ENCODE results near the gene ABTB1.

ABTB1 gene

DNA sequence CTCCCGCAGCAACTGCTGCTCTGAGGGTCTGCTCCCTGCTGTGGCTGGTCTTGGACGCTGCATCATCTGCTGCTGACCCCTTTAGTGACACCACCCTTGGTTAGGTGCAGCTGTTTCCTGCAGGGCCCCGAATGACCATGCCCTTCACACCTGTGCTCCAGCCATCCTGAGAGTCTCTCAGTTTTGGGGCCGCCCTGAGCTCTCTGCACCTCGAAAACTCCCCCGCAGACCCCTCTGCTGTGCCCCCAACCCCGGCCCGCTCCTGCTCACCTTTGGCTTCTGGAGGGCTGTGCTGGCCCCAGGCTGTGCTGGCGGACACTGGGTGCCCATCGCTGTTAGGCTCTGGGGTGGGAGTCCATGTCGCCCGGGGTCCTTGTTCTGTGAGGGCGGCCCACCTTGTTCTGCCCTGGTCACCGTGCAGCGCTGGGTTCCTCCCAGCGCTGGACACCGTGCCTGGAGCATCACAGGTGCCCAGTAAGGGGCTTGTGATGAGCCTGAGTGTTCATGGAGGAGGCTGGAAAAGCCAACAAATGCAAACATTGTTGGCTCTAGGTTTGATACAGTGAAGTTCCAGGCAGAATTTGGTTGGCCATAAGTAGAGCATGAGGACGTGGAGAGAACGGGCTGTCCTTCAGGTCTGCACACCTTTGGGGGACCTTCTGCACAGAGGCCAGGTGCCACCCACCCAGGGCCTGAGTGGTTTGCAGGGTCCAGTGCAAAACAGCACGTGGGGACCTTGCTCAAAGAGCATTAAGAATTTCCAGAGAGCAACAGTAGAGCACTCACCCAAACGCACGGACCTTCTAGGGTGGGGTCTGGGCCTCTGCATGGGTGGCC, 12.3 kb downstream of the ABTB1 start:
- no peak overlapping the region for H3K4me2 ChIP-seq (ENCODE audit: insufficient read depth, low read length, poor library complexity, severe bottlenecking)
- H3K4me1 ChIP-seq (ENCODE audit: control insufficient read depth in 2 of 2, insufficient read depth in 1 of 2, low read depth in 1 of 2, low read length in 2 of 2), result peaks cover under 1 to 23% of the 10 kb centered on the region in 2 donors
- H3K9ac ChIP-seq (ENCODE audit: low read depth, low read length, poor library complexity), result no peak overlapping the region
- no peak overlapping the region for H3K27ac ChIP-seq (replicated peaks; ENCODE audit: low read length)
- H3K4me3 ChIP-seq (ENCODE audit: low read length in 2 of 2), result no peak overlapping the region
- no peak overlapping the region for H4K8ac ChIP-seq (ENCODE audit: low read depth, low read length)
- no peak overlapping the region for H2BK12ac ChIP-seq (ENCODE audit: low read length)
- H2AFZ ChIP-seq (ENCODE audit: low read length), result no peak overlapping the region
- no peak overlapping the region for H4K91ac ChIP-seq (ENCODE audit: low read depth, low read length, poor library complexity)
- H2BK120ac ChIP-seq (ENCODE audit: low read depth, low read length), result no peak overlapping the region
- no peak overlapping the region for H3K14ac ChIP-seq (ENCODE audit: low read length)
- H3K18ac ChIP-seq (ENCODE audit: low read length), result peak overlapping the region; percentile 16
- H2AK5ac ChIP-seq (ENCODE audit: low read depth, low read length), result peak overlapping the region; percentile 57
- peaks cover 0 to 8% (median 0%) of the 10 kb centered on the region in 3 experiments for H3K27me3 ChIP-seq (ENCODE audit: control insufficient read depth in 3 of 3, insufficient read depth in 3 of 3, low read depth in 1 of 3, low read length in 3 of 3)
- no peak overlapping the region for H3K23ac ChIP-seq (ENCODE audit: low read depth, low read length, poor library complexity)
- WGBS, 2 donors (ENCODE audit: extremely low coverage in 2 of 2, insufficient read length in 2 of 2, insufficient replicate concordance in 1 of 2), result no CpG with 5 or more reads among the region's 22 CpGs
- H3K4ac ChIP-seq (ENCODE audit: low read length), result no peak overlapping the region
- DNase-seq (ENCODE audit: low spot score), result no peak
- no peak overlapping the region for H2BK5ac ChIP-seq (ENCODE audit: low read length)
- H3K9me3 ChIP-seq (replicated peaks in 1 of 2; ENCODE audit: control insufficient read depth in 2 of 2, insufficient read depth in 1 of 2, low read depth in 1 of 2, low read length in 2 of 2), result no peaks in the 10 kb centered on the region
- H3K36me3 ChIP-seq (replicated peaks in 1 of 2; ENCODE audit: control insufficient read depth in 2 of 2, insufficient read depth in 2 of 2, low read length in 2 of 2), result no peaks in the 10 kb centered on the region
- no peaks in the 10 kb centered on the region for H3K79me1 ChIP-seq (ENCODE audit: low read depth, low read length)
- peak overlapping the region; percentile 14 for H2BK15ac ChIP-seq (ENCODE audit: low read length)

DNA sequence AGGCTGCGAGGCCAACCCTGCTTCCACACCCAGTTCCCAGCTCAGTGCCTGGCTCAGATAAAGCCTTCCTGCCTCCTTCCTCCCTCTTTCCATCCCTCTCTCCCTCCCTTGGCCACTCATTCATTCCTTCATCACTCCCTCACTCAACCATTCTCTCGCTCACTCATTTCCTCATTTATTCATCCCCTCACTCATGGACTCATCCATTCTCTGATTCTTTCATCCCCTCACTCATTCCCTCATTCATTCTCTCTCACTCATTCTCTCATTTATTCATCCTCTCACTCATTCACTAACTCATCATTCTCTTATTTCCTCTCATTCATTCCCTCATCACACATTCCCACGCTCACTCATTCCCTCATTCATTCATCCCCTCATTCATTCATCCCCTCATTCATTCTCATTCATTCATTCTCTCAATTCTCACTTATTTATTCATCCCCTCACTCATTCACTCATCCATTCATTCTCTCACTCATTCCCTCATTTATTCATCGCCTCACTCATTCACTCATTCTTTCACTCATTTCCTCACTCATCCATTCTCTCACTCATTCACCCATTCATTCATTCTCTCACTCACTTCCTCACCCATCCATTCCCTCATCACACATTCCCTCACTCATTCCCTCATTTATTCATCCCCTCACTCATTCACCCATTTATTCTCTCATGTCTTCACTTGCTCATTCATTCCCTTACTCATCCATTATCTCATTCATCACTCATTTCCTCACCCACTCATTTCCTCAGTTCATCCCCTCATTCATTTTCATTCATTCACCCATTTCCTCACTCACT, 13.2 kb downstream of the ABTB1 start:
- H2BK5ac ChIP-seq (ENCODE audit: low read length), result no peak overlapping the region
- no peak overlapping the region for H2BK120ac ChIP-seq (ENCODE audit: low read depth, low read length)
- H2BK12ac ChIP-seq (ENCODE audit: low read length), result no peak overlapping the region
- no peak overlapping the region for H3K18ac ChIP-seq (ENCODE audit: low read length)
- H3K4ac ChIP-seq (ENCODE audit: low read length), result no peak overlapping the region
- no peaks in the 10 kb centered on the region for H3K79me1 ChIP-seq (ENCODE audit: low read depth, low read length)
- H3K4me1 ChIP-seq (ENCODE audit: control insufficient read depth in 2 of 2, insufficient read depth in 1 of 2, low read depth in 1 of 2, low read length in 2 of 2), result peaks cover 4 to 30% of the 10 kb centered on the region in 2 donors
- peaks cover 0 to 8% (median 0%) of the 10 kb centered on the region in 3 experiments for H3K27me3 ChIP-seq (ENCODE audit: control insufficient read depth in 3 of 3, insufficient read depth in 3 of 3, low read depth in 1 of 3, low read length in 3 of 3)
- H4K8ac ChIP-seq (ENCODE audit: low read depth, low read length), result no peak overlapping the region
- H2AFZ ChIP-seq (ENCODE audit: low read length), result no peak overlapping the region
- 100% methylated on average over 3 of the region's 4 CpGs for WGBS, 2 donors (ENCODE audit: extremely low coverage in 2 of 2, insufficient read length in 2 of 2, insufficient replicate concordance in 1 of 2)
- no peak overlapping the region for H4K91ac ChIP-seq (ENCODE audit: low read depth, low read length, poor library complexity)
- no peaks in the 10 kb centered on the region for H3K9me3 ChIP-seq (replicated peaks in 1 of 2; ENCODE audit: control insufficient read depth in 2 of 2, insufficient read depth in 1 of 2, low read depth in 1 of 2, low read length in 2 of 2)
- H2AK5ac ChIP-seq (ENCODE audit: low read depth, low read length), result no peak overlapping the region
- H3K4me3 ChIP-seq (ENCODE audit: low read length in 2 of 2), result no peak overlapping the region
- H3K27ac ChIP-seq (replicated peaks; ENCODE audit: low read length), result no peak overlapping the region
- H3K23ac ChIP-seq (ENCODE audit: low read depth, low read length, poor library complexity), result no peak overlapping the region
- no peak overlapping the region for H3K14ac ChIP-seq (ENCODE audit: low read length)
- DNase-seq (ENCODE audit: low spot score), result no peak
- H3K9ac ChIP-seq (ENCODE audit: low read depth, low read length, poor library complexity), result no peak overlapping the region
- no peaks in the 10 kb centered on the region for H3K36me3 ChIP-seq (replicated peaks in 1 of 2; ENCODE audit: control insufficient read depth in 2 of 2, insufficient read depth in 2 of 2, low read length in 2 of 2)
- H3K4me2 ChIP-seq (ENCODE audit: insufficient read depth, low read length, poor library complexity, severe bottlenecking), result no peak overlapping the region
- H2BK15ac ChIP-seq (ENCODE audit: low read length), result peak overlapping the region; percentile 14

DNA sequence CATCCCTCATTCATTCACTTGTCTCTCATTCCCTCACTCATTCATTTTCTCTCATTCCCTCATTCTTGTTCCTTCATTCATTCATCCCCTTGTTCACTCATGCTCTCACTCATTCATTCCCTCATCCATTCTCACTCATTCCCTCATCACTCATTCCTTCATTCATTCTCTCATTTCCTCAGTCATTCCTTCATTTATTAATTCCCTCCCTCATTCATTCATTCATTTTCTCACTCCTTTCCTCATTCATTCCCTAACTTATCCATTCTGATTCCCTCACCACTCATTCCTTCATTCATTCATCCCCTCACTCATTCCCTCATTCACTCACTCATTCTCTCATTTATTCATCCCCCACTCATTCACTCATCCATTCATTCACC, 13.8 kb downstream of the ABTB1 start:
- Histone ChIP-seq H2AFZ (ENCODE audit: low read length) (no peak overlapping the region), H3K27ac (replicated peaks; ENCODE audit: low read length) (no peak overlapping the region)
- no peak for DNase-seq (ENCODE audit: low spot score)

DNA sequence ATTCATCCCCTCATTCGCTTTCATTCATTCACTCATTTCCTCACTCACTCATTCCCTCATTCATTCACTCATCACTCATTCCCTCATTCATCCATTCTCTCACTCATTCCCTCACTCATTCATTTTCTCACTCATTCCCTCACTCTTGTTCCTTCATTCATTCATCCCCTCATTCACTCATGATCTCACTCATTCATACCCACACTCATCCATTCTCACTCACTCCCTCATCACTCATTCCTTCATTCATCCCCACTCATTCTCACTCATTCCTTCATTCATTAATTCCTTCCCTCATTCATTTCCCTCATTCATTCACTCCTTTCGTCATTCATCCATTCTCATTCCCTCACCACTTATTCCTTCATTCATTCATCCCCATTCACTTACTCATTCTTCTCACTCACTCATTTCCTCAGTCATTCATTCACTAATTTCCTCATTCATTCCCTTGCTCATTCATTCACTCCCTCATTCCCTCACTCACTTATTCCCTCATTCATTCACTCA, 14.5 kb downstream of the ABTB1 start:
- Histone ChIP-seq H2BK15ac (ENCODE audit: low read length) (no peak overlapping the region), H4K91ac (ENCODE audit: low read depth, low read length, poor library complexity) (no peak overlapping the region), H2BK120ac (ENCODE audit: low read depth, low read length) (no peak overlapping the region), H2BK5ac (ENCODE audit: low read length) (no peak overlapping the region), H3K4me2 (ENCODE audit: insufficient read depth, low read length, poor library complexity, severe bottlenecking) (no peak overlapping the region), H3K4ac (ENCODE audit: low read length) (no peak overlapping the region), H3K27me3 (ENCODE audit: control insufficient read depth in 3 of 3, insufficient read depth in 3 of 3, low read depth in 1 of 3, low read length in 3 of 3) (peaks cover 0 to 8% (median 0%) of the 10 kb centered on the region in 3 experiments), H3K36me3 (replicated peaks in 1 of 2; ENCODE audit: control insufficient read depth in 2 of 2, insufficient read depth in 2 of 2, low read length in 2 of 2) (no peaks in the 10 kb centered on the region), H3K23ac (ENCODE audit: low read depth, low read length, poor library complexity) (no peak overlapping the region), H4K8ac (ENCODE audit: low read depth, low read length) (no peak overlapping the region), H3K9me3 (replicated peaks in 1 of 2; ENCODE audit: control insufficient read depth in 2 of 2, insufficient read depth in 1 of 2, low read depth in 1 of 2, low read length in 2 of 2) (no peaks in the 10 kb centered on the region), H2AFZ (ENCODE audit: low read length) (no peak overlapping the region), H3K27ac (replicated peaks; ENCODE audit: low read length) (no peak overlapping the region), H3K14ac (ENCODE audit: low read length) (no peak overlapping the region), H3K9ac (ENCODE audit: low read depth, low read length, poor library complexity) (no peak overlapping the region), H3K79me1 (ENCODE audit: low read depth, low read length) (no peaks in the 10 kb centered on the region), H3K18ac (ENCODE audit: low read length) (no peak overlapping the region), H2BK12ac (ENCODE audit: low read length) (no peak overlapping the region), H2AK5ac (ENCODE audit: low read depth, low read length) (no peak overlapping the region), H3K4me3 (ENCODE audit: low read length in 2 of 2) (no peak overlapping the region), H3K4me1 (ENCODE audit: control insufficient read depth in 2 of 2, insufficient read depth in 1 of 2, low read depth in 1 of 2, low read length in 2 of 2) (peaks cover 4 to 34% of the 10 kb centered on the region in 2 donors)
- DNase-seq (ENCODE audit: low spot score), result no peak
- 100% methylated on average over 2 of the region's 2 CpGs for WGBS, 2 donors (ENCODE audit: extremely low coverage in 2 of 2, insufficient read length in 2 of 2, insufficient replicate concordance in 1 of 2)

More for the DNA sequence above, 13.8 kb downstream of the ABTB1 start:
- H3K18ac ChIP-seq (ENCODE audit: low read length), result no peak overlapping the region
- no peak overlapping the region for H3K23ac ChIP-seq (ENCODE audit: low read depth, low read length, poor library complexity)
- H2BK5ac ChIP-seq (ENCODE audit: low read length), result no peak overlapping the region
- no peak overlapping the region for H3K9ac ChIP-seq (ENCODE audit: low read depth, low read length, poor library complexity)
- no peaks in the 10 kb centered on the region for H3K36me3 ChIP-seq (replicated peaks in 1 of 2; ENCODE audit: control insufficient read depth in 2 of 2, insufficient read depth in 2 of 2, low read length in 2 of 2)
- H2AK5ac ChIP-seq (ENCODE audit: low read depth, low read length), result no peak overlapping the region
- H3K79me1 ChIP-seq (ENCODE audit: low read depth, low read length), result no peaks in the 10 kb centered on the region
- H3K14ac ChIP-seq (ENCODE audit: low read length), result no peak overlapping the region
- peaks cover 0 to 8% (median 0%) of the 10 kb centered on the region in 3 experiments for H3K27me3 ChIP-seq (ENCODE audit: control insufficient read depth in 3 of 3, insufficient read depth in 3 of 3, low read depth in 1 of 3, low read length in 3 of 3)
- peaks cover 4 to 31% of the 10 kb centered on the region in 2 donors for H3K4me1 ChIP-seq (ENCODE audit: control insufficient read depth in 2 of 2, insufficient read depth in 1 of 2, low read depth in 1 of 2, low read length in 2 of 2)
- H3K4me3 ChIP-seq (ENCODE audit: low read length in 2 of 2), result no peak overlapping the region
- no peak overlapping the region for H2BK12ac ChIP-seq (ENCODE audit: low read length)
- no peak overlapping the region for H4K91ac ChIP-seq (ENCODE audit: low read depth, low read length, poor library complexity)
- no peak overlapping the region for H3K4ac ChIP-seq (ENCODE audit: low read length)
- no peak overlapping the region for H3K4me2 ChIP-seq (ENCODE audit: insufficient read depth, low read length, poor library complexity, severe bottlenecking)
- no peak overlapping the region for H2BK15ac ChIP-seq (ENCODE audit: low read length)
- H4K8ac ChIP-seq (ENCODE audit: low read depth, low read length), result no peak overlapping the region
- H2BK120ac ChIP-seq (ENCODE audit: low read depth, low read length), result no peak overlapping the region
- H3K9me3 ChIP-seq (replicated peaks in 1 of 2; ENCODE audit: control insufficient read depth in 2 of 2, insufficient read depth in 1 of 2, low read depth in 1 of 2, low read length in 2 of 2), result no peaks in the 10 kb centered on the region
